ENCODE data around the gene RASD1. TPM values are rescaled to one million over a fixed set of nuclear protein-coding genes. Genes with fewer than 3 reads are reported as not detected.

RASD1 gene
- total RNA-seq, 4 donors from 2014 or later, result 25.5 to 79.9 (median 40.6) TPM

DNA sequence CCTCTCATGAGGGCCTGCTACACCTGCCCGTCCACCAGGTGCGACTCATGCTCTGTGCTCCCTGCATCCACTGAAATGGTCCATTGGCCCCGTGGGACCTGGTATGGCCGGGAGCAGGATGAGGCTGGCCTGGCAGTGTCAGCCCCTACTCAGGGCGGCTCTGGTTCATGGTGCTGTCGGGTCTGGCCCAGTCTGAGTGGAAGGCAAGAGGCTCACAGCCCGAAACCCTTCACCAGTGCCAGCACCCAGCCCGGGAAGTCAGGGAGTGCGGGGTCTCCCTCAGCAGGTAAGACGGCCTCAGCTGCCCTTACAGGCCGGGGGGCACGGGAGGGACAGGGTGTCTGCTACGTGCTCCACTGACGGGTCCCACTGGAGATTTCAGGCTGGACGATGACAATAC, 40.5 kb upstream of the RASD1 start:
- no peak overlapping the region for H3K4me3 ChIP-seq (ENCODE audit: low read depth, poor library complexity, severe bottlenecking)
- intact Hi-C loops (cut with DNase I; ENCODE audit: low total_unique reads), result no loop called here
- TF ChIP-seq POLR2A (IDR thresholded peaks at IDR 0.05), result no peak
- TF ChIP-seq, protein P1, sequence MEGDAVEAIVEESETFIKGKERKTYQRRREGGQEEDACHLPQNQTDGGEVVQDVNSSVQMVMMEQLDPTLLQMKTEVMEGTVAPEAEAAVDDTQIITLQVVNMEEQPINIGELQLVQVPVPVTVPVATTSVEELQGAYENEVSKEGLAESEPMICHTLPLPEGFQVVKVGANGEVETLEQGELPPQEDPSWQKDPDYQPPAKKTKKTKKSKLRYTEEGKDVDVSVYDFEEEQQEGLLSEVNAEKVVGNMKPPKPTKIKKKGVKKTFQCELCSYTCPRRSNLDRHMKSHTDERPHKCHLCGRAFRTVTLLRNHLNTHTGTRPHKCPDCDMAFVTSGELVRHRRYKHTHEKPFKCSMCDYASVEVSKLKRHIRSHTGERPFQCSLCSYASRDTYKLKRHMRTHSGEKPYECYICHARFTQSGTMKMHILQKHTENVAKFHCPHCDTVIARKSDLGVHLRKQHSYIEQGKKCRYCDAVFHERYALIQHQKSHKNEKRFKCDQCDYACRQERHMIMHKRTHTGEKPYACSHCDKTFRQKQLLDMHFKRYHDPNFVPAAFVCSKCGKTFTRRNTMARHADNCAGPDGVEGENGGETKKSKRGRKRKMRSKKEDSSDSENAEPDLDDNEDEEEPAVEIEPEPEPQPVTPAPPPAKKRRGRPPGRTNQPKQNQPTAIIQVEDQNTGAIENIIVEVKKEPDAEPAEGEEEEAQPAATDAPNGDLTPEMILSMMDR (IDR thresholded peaks at IDR 0.05), result no peak
- 94 to 100% methylated on average over 5 to 14 of the region's 15 CpGs for WGBS, 2 donors
- DNase-seq (ENCODE audit: low spot score in 2 of 2), result no peak

- 51 to 53% methylated on average over 5 to 7 of the region's 7 CpGs for WGBS, 2 donors
Observed at GRCh38 chr17:17535957-17536356, 39.8 kb upstream of the RASD1 start.

GRCh38 chr17:17533901-17534441, 37.8 kb upstream of the RASD1 start:
- no peak for TF ChIP-seq POLR2A (IDR thresholded peaks at IDR 0.05)
- TF ChIP-seq, protein P1 (IDR thresholded peaks at IDR 0.05), result peak in 1 of 3 donors; percentile 99
- intact Hi-C loops (cut with DNase I; ENCODE audit: low total_unique reads), result no loop called here
- DNase-seq (ENCODE audit: low spot score in 2 of 2), result no peak
- no peak overlapping the region for H3K4me3 ChIP-seq (ENCODE audit: low read depth, poor library complexity, severe bottlenecking)
- WGBS, 2 donors, result 86 to 90% methylated on average over 3 of the region's 3 CpGs

More at GRCh38 chr17:17535957-17536356, 39.8 kb upstream of the RASD1 start:
- no peak for TF ChIP-seq POLR2A (IDR thresholded peaks at IDR 0.05)
- TF ChIP-seq, protein P1 (IDR thresholded peaks at IDR 0.05), result no peak
- intact Hi-C loops (cut with DNase I; ENCODE audit: low total_unique reads), result no loop called here
- H3K4me3 ChIP-seq (ENCODE audit: low read depth, poor library complexity, severe bottlenecking), result no peak overlapping the region
- DNase-seq (ENCODE audit: low spot score in 2 of 2), result no peak

GRCh38 chr17:17532991-17533390, 36.8 kb upstream of the RASD1 start:
- H3K4me3 ChIP-seq (ENCODE audit: low read depth, poor library complexity, severe bottlenecking), result no peak overlapping the region
- no peak for DNase-seq (ENCODE audit: low spot score in 2 of 2)
- WGBS, 2 donors, result 86 to 92% methylated on average over 1 of the region's 1 CpG
- TF ChIP-seq POLR2A (IDR thresholded peaks at IDR 0.05), result no peak
- TF ChIP-seq, protein P1 (IDR thresholded peaks at IDR 0.05), result no peak
- intact Hi-C loops (cut with DNase I; ENCODE audit: low total_unique reads), result no loop called here

DNA sequence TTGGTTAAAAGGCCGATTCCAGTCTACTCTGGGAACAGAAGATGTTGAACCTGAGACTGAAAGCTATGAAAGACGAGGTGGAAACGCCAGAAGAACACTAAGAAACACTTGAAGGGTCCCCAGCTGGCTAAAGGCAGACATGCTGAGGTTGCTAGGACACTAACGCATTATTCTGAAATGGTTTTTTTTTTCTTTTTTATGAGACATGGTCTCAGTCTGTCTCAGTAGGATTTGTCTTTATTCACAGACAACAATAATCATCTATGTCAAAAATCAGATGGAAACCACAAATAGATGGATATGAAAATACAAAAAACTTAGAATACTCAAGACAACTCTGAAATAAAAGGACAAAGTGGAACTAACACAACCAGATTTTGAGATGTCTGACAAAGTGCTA, 35.0 kb upstream of the RASD1 start:
- intact Hi-C loops (cut with DNase I; ENCODE audit: low total_unique reads), result no loop called here
- no peak for DNase-seq (ENCODE audit: low spot score in 2 of 2)
- WGBS, 2 donors, result 92 to 93% methylated on average over 4 of the region's 4 CpGs
- no peak for TF ChIP-seq POLR2A (IDR thresholded peaks at IDR 0.05)
- H3K4me3 ChIP-seq (ENCODE audit: low read depth, poor library complexity, severe bottlenecking), result no peak overlapping the region

DNA sequence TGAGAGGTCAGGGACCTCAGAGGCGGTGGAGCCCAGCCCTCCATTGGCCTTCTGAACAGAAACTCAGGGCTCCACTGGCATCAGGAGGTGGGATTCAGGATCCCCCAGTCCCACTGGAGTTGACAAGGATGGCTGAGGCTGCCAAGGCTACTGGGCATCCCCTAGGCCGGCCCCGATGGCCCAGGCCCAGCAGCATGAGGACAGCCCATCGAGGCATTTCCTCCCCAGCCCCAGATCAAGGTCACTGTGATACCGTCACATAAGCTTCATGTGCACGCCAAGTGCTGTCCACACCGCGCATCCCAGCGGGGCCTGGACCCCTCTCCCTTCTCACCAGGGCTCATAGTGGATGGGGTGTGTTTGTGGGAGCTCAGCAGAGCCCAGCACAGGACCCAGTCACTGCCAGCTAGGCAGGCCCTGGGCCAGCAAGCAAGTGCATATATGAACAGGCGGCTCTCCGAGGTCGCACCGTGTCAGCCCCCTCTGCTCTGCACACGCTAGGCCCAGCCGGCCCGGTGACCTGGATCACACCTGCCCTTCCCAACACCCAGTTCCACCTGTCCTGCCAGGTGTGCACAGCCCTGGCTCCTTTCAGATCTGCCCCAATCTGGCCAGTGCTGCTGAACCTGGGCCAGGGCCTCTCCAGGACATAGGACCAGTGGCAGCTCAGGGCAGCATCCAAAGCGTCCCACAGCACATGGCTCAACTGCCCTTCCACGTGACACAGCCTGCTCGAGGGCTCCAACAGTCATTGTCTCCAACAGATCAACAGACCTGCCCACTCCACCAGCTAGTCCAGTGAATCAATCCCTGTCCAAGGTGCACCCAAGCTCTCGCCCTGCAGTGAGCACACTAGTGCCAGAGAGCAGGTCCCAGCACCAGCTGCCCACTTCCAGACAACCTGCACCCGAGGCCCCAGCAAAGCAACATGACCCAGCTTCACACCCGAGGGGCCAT, 32.8 kb upstream of the RASD1 start:
- intact Hi-C loops (cut with DNase I; ENCODE audit: low total_unique reads), result no loop called here
- WGBS, 2 donors, result 76 to 91% methylated on average over 12 to 22 of the region's 22 CpGs
- no peak overlapping the region for H3K4me3 ChIP-seq (ENCODE audit: low read depth, poor library complexity, severe bottlenecking)
- TF ChIP-seq POLR2A (IDR thresholded peaks at IDR 0.05), result no peak
- TF ChIP-seq, protein P1 (IDR thresholded peaks at IDR 0.05), result no peak
- no peak for DNase-seq (ENCODE audit: low spot score in 2 of 2)

Measured in lower leg skin (tissue), 4 donors.